COR-L47 (cell line): Measurements from ENCODE around the gene PADI4.

ENCODE experiments used
- DNase-seq: peaks from one replicate; lab custom pipeline; 2025; lab: John Stamatoyannopoulos, UW

Gene PADI4

GRCh38 chr1:17307946-17308345, at the start of gene PADI4:
Gene PADI4 (plus strand): TSS chr1:17308197. CDS start chr1:17308223, 26 bp downstream.
- no peak for DNase-seq

GRCh38 chr1:17258758-17259130, 49.3 kb upstream of the PADI4 start:
- no peak for DNase-seq

GRCh38 chr1:17259233-17259873, 48.6 kb upstream of the PADI4 start:
- DNase-seq, result no peak

- DNase-seq, result no peak
These were observed 47.7 kb upstream of the PADI4 start for GRCh38 chr1:17260264-17260663.

GRCh38 chr1:17260738-17261137, 47.3 kb upstream of the PADI4 start:
- DNase-seq, result no peak

GRCh38 chr1:17263936-17264335, 44.1 kb upstream of the PADI4 start:
- DNase-seq, result no peak

GRCh38 chr1:17264470-17264869, 43.5 kb upstream of the PADI4 start:
- no peak for DNase-seq

- DNase-seq, result no peak
These were observed 42.8 kb upstream of the PADI4 start for GRCh38 chr1:17265162-17265561.

GRCh38 chr1:17265950-17266349, 42.0 kb upstream of the PADI4 start:
- DNase-seq, result no peak

GRCh38 chr1:17270891-17271765, 36.9 kb upstream of the PADI4 start:
- no peak for DNase-seq

- no peak for DNase-seq
These were observed 35.9 kb upstream of the PADI4 start for GRCh38 chr1:17272066-17272465.

GRCh38 chr1:17272646-17273045, 35.4 kb upstream of the PADI4 start:
- no peak for DNase-seq

- DNase-seq, result no peak
These were observed 34.9 kb upstream of the PADI4 start for GRCh38 chr1:17273096-17273495.

GRCh38 chr1:17274186-17275170, 33.5 kb upstream of the PADI4 start:
- DNase-seq, result peak; percentile 13

- DNase-seq, result peak; percentile 10
These were observed 31.4 kb upstream of the PADI4 start for GRCh38 chr1:17276568-17276967.

- DNase-seq, result no peak
These were observed 30.4 kb upstream of the PADI4 start for GRCh38 chr1:17277511-17278159.

GRCh38 chr1:17278996-17279830, 28.8 kb upstream of the PADI4 start:
- DNase-seq, result no peak

- no peak for DNase-seq
These were observed 27.6 kb upstream of the PADI4 start for GRCh38 chr1:17280436-17280835.

- DNase-seq, result no peak
These were observed 27.1 kb upstream of the PADI4 start for GRCh38 chr1:17280894-17281293.

GRCh38 chr1:17281775-17282181, 26.2 kb upstream of the PADI4 start:
- no peak for DNase-seq

GRCh38 chr1:17282836-17283235, 25.2 kb upstream of the PADI4 start:
- DNase-seq, result no peak
